GM12878 (cell line): ENCODE results near the gene RSKR.
"Not testable (repeated sequence)": the region's sequence is repeated elsewhere in the genome, so short reads cannot be mapped to it uniquely, and the experiment has no call there.

Source experiments
- BHLHE40 ChIP-seq, 2 experiments: fragments of 450-650 bp in 1 of 2; IDR thresholded peaks; 2 replicates each; pipeline ENCODE4 v1.6.1; 2011 to 2017; ENCODE audit warnings: low read depth in 2 of 2, borderline replicate concordance in 1 of 2, improper control_type of control experiment in 1 of 2, low read length in 1 of 2, mild to moderate bottlenecking in 1 of 2
- BRCA1 ChIP-seq: IDR thresholded peaks from 2 replicates; pipeline ENCODE4 v1.6.1; 2011; ENCODE audit warnings: low read depth, low read length, improper control_type of control experiment
- CEBPB ChIP-seq, 2 experiments: fragments of 150-350 bp in 1 of 2; IDR thresholded peaks; 2 replicates each; pipeline ENCODE4 v1.6.1; 2012 to 2014; ENCODE audit warnings: low read depth in 2 of 2, low read length in 2 of 2, borderline replicate concordance in 1 of 2, inconsistent platforms in 1 of 2
- MXI1 ChIP-seq: fragments of 150-350 bp; IDR thresholded peaks from 2 replicates; pipeline ENCODE4 v1.6.1; 2011; ENCODE audit warnings: low read depth, mild to moderate bottlenecking, inconsistent platforms, low read length, improper control_type of control experiment
- PAX5 ChIP-seq: IDR thresholded peaks from 2 replicates; pipeline ENCODE4 v1.6.1; 2011; ENCODE audit warnings: low read depth, low read length, borderline replicate concordance
- POLR2AphosphoS5 ChIP-seq: IDR thresholded peaks from 2 replicates; pipeline ENCODE4 v1.6.1; 2011; ENCODE audit warnings: mild to moderate bottlenecking, low read length, inconsistent platforms
- SIN3A ChIP-seq: IDR thresholded peaks from 2 replicates; pipeline ENCODE4 v1.6.1; 2012; ENCODE audit warnings: low read depth, low read length, improper control_type of control experiment
- YBX1 ChIP-seq: fragments of 450-650 bp; IDR thresholded peaks from 2 replicates; pipeline ENCODE4 v1.6.1; 2016; ENCODE audit warnings: antibody characterized with exemption
- ZNF217 ChIP-seq: fragments of 450-650 bp; IDR thresholded peaks from 2 replicates; pipeline ENCODE4 v1.6.1; 2017; ENCODE audit warnings: antibody characterized with exemption, mild to moderate bottlenecking
- TF ChIP-seq, protein P1 (sequence below): fragments of 450-650 bp; IDR thresholded peaks from 2 replicates; pipeline ENCODE4 v1.6.1; 2014; ENCODE audit warnings: mild to moderate bottlenecking
- TF ChIP-seq, protein P2 (sequence below), 3 experiments: IDR thresholded peaks in 2 of 3; conservative IDR thresholded peaks in 1 of 3; 2 replicates each; pipeline ENCODE4 v1.5.1; 2011; ENCODE audit warnings: low read depth in 3 of 3, low read length in 3 of 3, mild to moderate bottlenecking in 3 of 3, control low read depth in 2 of 3, moderate library complexity in 2 of 3, inconsistent platforms in 1 of 3, mixed read lengths in 1 of 3; ENCODE audit not compliant: control insufficient read depth in 2 of 3, insufficient read depth in 1 of 3; ENCODE audit errors: extremely low read depth in 1 of 3
- TF ChIP-seq, protein P3 (sequence below): fragments of 450-650 bp; IDR thresholded peaks from 2 replicates; pipeline ENCODE4 v1.6.1; 2016; ENCODE audit warnings: mild to moderate bottlenecking, moderate library complexity, borderline replicate concordance
- TF ChIP-seq, protein P4 (sequence below): IDR thresholded peaks from 2 replicates; pipeline ENCODE4 v1.6.1; 2012; ENCODE audit warnings: low read depth, low read length, improper control_type of control experiment

DNA sequence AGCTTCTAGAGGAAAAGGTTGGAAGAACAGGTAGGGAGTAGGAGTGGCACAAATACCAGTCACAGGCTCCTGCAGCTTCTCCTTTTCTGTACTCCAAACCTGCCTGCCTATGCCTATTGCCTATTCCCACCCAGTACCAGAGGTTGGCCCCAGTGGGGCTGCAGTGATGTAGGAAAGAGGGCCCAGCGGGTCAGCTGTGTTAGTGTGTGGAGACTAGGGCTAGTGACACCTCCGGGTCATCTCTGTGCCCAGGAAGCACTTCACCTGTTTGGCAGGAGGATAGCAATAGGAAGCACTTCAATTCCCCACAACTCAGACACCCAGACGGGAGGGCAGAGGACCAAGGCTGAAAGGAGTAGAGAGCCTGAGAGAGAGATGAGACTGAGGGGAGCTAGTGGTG, 38.0 kb downstream of the RSKR start:
- not testable (repeated sequence) for TF ChIP-seq CEBPB (IDR thresholded peaks at IDR 0.05; ENCODE audit: borderline replicate concordance in 1 of 2, low read depth in 2 of 2, low read length in 2 of 2); PAX5; ZNF217; MXI1; SIN3A; POLR2AphosphoS5; BHLHE40 (IDR thresholded peaks at IDR 0.05; ENCODE audit: borderline replicate concordance in 1 of 2, low read depth in 2 of 2, low read length in 1 of 2); BRCA1; YBX1
- TF ChIP-seq, protein P1, sequence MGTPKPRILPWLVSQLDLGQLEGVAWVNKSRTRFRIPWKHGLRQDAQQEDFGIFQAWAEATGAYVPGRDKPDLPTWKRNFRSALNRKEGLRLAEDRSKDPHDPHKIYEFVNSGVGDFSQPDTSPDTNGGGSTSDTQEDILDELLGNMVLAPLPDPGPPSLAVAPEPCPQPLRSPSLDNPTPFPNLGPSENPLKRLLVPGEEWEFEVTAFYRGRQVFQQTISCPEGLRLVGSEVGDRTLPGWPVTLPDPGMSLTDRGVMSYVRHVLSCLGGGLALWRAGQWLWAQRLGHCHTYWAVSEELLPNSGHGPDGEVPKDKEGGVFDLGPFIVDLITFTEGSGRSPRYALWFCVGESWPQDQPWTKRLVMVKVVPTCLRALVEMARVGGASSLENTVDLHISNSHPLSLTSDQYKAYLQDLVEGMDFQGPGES: not testable (repeated sequence)
- TF ChIP-seq, protein P2, sequence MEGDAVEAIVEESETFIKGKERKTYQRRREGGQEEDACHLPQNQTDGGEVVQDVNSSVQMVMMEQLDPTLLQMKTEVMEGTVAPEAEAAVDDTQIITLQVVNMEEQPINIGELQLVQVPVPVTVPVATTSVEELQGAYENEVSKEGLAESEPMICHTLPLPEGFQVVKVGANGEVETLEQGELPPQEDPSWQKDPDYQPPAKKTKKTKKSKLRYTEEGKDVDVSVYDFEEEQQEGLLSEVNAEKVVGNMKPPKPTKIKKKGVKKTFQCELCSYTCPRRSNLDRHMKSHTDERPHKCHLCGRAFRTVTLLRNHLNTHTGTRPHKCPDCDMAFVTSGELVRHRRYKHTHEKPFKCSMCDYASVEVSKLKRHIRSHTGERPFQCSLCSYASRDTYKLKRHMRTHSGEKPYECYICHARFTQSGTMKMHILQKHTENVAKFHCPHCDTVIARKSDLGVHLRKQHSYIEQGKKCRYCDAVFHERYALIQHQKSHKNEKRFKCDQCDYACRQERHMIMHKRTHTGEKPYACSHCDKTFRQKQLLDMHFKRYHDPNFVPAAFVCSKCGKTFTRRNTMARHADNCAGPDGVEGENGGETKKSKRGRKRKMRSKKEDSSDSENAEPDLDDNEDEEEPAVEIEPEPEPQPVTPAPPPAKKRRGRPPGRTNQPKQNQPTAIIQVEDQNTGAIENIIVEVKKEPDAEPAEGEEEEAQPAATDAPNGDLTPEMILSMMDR (IDR thresholded peaks at IDR 0.05 in 2 of 3, conservative IDR thresholded peaks at IDR 0.05 in 1 of 3; ENCODE audit: control insufficient read depth in 2 of 3, extremely low read depth in 1 of 3, insufficient read depth in 1 of 3, low read depth in 3 of 3, low read length in 3 of 3): not testable (repeated sequence)
- TF ChIP-seq, protein P3, sequence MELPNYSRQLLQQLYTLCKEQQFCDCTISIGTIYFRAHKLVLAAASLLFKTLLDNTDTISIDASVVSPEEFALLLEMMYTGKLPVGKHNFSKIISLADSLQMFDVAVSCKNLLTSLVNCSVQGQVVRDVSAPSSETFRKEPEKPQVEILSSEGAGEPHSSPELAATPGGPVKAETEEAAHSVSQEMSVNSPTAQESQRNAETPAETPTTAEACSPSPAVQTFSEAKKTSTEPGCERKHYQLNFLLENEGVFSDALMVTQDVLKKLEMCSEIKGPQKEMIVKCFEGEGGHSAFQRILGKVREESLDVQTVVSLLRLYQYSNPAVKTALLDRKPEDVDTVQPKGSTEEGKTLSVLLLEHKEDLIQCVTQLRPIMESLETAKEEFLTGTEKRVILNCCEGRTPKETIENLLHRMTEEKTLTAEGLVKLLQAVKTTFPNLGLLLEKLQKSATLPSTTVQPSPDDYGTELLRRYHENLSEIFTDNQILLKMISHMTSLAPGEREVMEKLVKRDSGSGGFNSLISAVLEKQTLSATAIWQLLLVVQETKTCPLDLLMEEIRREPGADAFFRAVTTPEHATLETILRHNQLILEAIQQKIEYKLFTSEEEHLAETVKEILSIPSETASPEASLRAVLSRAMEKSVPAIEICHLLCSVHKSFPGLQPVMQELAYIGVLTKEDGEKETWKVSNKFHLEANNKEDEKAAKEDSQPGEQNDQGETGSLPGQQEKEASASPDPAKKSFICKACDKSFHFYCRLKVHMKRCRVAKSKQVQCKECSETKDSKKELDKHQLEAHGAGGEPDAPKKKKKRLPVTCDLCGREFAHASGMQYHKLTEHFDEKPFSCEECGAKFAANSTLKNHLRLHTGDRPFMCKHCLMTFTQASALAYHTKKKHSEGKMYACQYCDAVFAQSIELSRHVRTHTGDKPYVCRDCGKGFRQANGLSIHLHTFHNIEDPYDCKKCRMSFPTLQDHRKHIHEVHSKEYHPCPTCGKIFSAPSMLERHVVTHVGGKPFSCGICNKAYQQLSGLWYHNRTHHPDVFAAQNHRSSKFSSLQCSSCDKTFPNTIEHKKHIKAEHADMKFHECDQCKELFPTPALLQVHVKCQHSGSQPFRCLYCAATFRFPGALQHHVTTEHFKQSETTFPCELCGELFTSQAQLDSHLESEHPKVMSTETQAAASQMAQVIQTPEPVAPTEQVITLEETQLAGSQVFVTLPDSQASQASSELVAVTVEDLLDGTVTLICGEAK: not testable (repeated sequence)
- TF ChIP-seq, protein P4, sequence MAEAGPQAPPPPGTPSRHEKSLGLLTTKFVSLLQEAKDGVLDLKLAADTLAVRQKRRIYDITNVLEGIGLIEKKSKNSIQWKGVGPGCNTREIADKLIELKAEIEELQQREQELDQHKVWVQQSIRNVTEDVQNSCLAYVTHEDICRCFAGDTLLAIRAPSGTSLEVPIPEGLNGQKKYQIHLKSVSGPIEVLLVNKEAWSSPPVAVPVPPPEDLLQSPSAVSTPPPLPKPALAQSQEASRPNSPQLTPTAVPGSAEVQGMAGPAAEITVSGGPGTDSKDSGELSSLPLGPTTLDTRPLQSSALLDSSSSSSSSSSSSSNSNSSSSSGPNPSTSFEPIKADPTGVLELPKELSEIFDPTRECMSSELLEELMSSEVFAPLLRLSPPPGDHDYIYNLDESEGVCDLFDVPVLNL: not testable (repeated sequence)
